KG1 (cell line): ENCODE data around the gene MYO3B.
A peak's percentile ranks its signal among the peaks of the same experiment; 100 is the strongest.
"Not testable (repeated sequence)": the region's sequence is repeated elsewhere in the genome, so short reads cannot be mapped to it uniquely, and the experiment has no call there.

Source experiments
- DNase-seq: peaks from one replicate; lab custom pipeline; 2025; lab: John Stamatoyannopoulos, UW

The MYO3B gene

GRCh38 chr2:170339750-170340692 lies 162.1 kb downstream of the MYO3B start:
- DNase-seq: no peak

- DNase-seq: no peak
Measured at GRCh38 chr2:170340693-170341068, 162.7 kb downstream of the MYO3B start.

DNA sequence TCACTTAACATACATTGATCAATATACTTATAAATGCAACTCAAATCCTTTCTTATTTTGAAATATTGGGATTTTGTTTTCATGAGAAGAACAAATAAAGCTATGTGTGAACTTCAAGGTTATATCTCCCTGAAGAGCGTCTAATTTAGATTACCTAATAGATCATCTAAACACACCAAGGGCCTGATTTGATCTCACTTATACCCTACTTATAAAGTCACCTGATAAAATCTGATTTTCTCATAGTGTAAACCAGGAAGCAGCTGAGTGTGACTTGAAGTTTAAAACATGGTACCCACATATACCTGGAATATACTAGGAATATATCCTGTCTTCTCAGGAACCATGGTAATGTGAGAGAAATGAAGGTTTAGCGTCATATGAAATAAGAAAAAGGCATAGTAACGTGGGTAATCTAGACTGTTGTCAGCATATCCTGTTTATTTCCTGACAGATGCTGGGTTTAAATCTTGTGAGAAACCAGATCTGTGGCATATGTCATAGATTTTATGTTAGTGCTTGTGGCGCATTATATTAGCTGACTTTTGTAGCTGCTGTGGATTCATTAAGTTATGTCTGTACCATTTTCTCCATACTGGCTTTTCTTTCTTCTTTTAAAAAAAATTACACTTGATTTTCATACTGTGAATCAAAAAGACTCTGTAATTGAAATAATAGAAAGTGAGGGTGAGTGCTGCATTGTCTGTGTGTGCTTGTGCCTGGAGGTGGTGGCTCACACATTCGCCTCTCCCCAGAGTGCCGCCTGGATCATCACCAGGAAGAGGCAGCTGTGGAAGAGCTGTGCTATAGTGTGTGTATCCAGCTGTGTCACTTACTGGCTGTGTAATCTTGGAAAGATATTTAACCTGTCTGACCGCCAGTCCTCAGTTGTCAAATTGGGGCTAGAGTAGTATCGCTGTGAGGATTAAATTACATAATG lies 164.0 kb downstream of the MYO3B start:
- DNase-seq: no peak

DNA sequence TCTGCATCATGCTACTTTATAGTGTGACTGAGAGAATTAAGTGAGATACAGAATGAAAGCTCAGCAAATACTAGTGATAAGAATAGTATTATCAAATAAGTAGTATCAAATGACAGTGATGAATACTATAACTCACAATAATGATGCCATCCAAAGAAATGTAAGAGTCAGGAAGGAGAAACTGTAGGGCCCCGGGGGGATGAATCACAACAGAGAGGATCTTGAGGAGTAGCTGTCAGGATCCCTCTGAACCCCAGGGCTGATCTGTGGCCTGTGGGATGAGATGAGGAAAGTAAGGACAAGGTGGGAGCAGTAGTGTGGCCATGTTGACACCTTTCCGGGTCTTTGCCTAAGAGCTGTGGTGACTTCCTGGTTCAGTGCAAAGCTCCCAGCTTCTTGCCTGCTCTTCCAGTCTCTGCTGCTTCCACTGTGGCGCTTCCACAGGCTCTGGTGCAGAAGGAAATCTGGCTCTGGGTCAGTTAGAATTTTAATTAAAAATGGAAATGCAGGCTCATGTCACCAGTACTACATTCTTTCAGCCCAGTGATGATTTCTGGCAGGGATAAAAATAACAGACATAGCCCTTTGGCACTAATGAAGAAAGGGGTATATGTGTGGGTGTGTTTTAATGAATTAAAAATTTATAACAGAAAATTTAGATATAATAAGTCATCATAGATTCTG lies 166.9 kb downstream of the MYO3B start:
- no peak for DNase-seq

GRCh38 chr2:170345607-170346006 lies 167.7 kb downstream of the MYO3B start:
- no peak for DNase-seq

DNA sequence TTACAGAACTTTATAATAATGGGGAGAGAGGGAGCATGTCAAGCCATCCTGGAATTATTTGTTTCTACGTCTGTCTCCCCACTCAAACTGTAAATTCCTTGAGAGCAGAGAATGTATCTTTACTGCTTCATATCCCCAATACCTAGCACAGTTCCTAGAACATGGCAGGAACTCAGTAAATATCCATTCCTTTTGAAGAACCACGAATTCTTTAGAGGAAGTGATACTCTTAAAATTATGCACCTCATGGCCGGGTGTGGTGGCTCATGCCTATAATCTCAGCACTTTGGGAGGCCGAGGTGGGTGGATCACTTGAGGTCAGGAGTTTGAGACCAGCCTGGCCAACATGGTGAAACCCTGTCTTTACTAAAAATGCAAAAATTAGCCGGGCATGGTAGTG lies 171.3 kb downstream of the MYO3B start:
- DNase-seq: not testable (repeated sequence)

GRCh38 chr2:170350929-170351826 lies 173.2 kb downstream of the MYO3B start:
- no peak for DNase-seq

GRCh38 chr2:170353723-170354122 lies 175.8 kb downstream of the MYO3B start:
- no peak for DNase-seq

- no peak for DNase-seq
Measured at GRCh38 chr2:170354388-170354787, 176.4 kb downstream of the MYO3B start.

DNA sequence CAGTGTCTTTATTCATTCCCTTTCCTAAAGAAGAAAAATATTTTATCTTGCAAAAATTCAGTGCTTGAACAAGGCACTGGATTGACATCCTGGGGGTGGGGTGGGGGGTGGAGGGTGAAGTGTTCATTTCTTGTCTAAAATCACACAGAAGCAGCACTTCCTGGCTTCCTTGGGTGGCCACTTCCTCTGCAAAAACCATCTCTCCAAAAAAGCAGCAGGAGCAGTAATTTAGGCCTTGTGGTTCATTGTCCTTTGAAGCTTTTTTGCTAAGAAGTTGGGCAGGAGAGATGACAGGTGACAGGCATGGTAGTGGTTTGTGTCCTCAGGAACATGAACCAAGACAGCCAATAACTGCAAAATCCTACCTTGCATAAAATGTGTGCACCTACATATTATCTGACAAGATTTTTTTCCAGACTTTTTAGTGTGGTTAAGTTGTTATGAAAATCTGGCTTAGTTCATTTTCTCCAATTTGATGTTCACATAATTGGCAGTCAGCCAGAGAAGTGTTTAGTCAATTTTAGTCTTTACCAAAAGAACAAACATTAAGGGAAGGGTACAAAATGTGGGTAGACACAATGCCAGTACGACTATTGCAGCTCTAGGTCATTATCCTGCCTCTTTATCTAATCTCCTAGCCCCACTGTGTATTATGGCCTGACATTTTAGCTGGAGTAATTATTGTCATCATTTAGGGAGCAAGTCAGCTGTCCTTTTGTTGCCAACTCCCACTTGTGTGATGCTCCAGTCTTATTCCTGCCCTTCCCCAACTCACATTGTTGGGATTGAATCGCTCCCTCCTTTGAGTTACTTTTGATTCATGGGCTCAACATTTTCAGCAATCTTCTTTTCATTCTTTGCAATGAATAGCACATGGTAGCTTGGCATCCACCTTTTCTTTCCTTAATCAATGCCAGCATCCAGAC lies 177.2 kb downstream of the MYO3B start:
- peak; percentile 41 for DNase-seq

DNA sequence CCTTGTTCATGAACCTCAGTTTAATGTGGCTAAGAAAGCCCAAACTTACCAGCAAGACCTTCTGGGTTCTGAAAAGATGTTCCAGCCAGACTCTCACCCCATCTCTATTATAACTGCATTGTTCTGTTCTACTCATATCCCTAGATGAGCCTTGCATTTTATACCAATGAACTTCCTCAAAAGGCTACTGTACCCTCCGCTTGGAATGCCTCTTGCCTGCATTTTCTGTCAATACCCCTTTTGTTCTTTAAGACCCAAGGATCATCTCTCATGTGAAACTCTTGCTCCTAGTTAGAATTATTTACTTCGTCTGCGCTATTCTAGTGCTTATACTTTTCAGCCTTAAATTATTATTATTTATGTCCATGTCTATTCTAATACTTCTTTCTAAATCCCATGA lies 181.5 kb downstream of the MYO3B start:
- DNase-seq: no peak

DNA sequence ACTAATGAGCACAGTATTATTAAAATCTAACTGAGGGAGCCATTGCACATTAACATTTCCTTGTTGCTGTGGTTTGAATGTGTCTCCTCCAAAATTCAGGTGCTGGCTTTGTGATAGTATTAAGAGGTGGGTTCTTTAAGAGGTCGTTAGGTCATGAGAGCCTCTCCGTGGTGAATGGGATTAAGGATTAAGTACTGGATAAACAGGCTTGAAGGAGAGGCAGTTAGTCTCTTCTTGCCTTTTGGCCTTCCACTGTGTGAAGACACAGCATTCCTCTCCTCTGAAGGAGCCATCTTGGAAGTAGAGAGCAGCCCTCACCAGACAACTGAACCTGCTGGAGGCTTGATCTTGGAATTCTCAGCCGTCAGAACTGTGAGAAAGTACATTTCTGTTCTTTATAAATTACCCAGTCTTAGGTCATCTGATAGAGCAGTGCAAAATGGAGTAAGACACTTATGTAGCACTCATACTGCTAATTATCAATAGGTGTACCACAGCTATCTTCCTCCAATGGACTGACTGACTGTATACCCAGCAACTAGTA lies 182.7 kb downstream of the MYO3B start:
- no peak for DNase-seq

DNA sequence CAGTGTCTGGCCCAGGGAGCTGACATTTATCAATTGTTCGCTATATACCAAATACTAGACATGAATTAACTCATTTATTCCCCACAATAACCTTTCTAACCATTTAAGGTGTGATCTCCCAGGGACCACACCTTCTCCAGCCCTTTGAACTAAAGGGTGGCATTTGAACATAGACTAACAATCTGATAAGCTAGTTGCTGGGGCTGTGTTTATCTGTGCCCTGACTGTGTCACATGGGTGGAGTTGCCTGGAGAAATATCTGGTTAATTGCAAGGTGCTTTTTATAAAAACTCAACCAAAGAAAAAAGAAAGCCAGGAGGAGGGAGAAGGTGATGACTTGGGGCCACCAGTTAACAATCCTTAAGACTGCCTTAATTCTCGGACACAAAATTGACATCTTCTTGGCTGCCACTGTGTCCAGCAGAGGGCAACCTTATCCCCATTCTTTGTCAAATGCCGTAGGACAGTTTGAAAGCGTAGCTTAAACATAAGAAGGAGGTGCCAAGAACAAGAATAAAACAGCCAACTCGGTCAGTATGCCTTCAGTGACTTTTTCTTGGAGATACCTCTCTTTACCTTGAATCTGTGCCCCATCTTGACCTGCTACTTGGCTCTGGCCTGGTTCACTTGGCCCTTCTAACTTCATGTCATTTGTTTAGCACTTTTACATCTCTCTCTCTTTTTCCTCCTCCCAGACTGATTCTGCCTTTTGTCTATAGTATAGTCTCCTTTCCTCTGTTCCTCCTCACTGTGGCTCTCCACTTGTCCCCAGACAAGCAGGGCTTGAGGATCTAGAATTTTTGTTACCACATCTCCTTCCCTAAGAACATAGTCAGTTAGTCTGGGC lies 183.4 kb downstream of the MYO3B start:
- DNase-seq: peak; percentile 43

- no peak for DNase-seq
Measured at GRCh38 chr2:170362313-170362870, 184.4 kb downstream of the MYO3B start.

DNA sequence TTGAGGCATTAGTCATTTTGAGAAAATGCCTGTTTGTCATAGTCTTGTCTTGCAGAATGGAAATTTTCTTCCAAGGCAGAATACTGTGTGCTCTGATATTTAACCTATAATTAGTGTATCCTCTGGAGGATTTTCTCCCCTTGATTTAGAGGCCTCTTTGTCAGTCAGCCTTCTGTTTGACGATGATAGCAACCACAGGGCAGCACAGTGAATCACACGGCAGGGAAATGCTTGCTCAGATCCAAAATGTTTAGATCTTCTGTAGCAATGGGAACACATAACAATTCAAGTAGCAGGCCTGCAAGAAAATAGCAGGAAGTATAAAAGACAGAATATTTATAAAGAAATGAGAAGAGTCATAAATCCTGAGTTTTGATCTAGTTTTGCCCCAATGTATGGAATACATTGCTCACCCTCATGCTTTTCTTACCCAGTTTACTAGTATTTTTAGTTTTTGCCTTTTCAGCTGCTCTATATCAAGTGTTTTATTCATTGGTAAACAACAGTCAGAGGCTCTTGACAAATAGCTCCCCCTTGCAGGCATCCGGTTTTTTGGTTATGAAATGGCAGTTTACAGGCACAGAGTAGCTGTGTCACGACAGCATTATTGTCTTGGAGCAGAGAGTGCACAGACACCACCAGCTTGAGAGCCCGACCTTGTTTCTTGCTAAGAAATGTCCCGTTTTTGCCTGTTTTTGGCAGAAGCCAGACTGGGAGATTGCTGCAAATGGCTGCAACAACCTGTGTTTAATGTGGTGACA lies 185.1 kb downstream of the MYO3B start:
- DNase-seq: peak; percentile 60

DNA sequence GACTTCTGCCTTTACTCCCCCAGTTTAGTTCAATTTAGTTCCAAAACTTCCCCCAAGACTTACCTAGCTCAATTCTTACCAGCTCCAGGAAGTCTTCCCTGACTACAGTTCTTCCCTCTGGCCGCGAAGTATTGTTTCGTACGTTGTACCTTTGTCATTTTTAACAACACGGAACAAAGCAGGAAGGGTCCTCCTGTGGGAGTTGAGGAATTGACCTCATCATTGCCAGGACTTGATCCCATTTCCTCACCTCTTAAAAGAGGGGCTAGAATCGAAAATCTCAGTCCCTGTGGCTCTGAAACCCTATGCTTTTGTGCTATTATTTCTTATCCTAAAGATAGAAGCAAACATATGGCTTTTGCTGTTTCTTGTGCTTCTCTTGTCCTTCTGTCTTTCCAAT lies 187.1 kb downstream of the MYO3B start:
- no peak for DNase-seq

GRCh38 chr2:170365686-170366085 lies 187.7 kb downstream of the MYO3B start:
- peak; percentile 26 for DNase-seq

DNA sequence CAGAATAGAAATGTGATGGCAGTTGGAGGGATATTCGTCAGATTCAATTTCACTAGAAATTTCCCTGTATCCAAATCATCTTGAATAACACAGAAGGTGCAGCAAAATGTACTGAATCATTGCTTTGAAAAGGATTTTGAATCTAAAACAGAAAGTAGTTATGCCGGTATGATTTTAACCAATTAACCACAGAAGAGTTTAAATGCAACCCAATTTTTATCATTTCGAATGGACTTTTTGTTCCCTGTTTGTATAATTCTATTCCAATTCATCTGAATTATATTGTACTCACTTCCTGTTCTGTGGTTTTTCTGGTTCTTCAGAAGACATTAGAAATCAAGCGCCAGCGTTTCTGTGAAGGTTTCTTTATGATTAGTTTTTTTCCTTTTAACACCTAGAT lies 190.4 kb downstream of the MYO3B start:
- DNase-seq: no peak
